Heart left ventricle (tissue), 16 donors: ENCODE measurements around the gene TSPYL2. TPM values are rescaled to one million over a fixed set of nuclear protein-coding genes. Genes with fewer than 3 reads are reported as not detected.
A peak's percentile ranks its signal among the peaks of the same experiment; 100 is the strongest.

ENCODE experiments used
- ATAC-seq, 4 donors: fragments of 200-7000 bp; cut with Tn5 transposase; one replicate each; pipeline ENCODE4 v1.9.1; 2020 to 2022; ENCODE audit warnings: moderate library complexity in 4 of 4, mild to moderate bottlenecking in 3 of 4, moderate number of reproducible peaks in 1 of 4
- DNase-seq, 5 donors: peaks; one replicate each; pipeline ENCODE4 v3.0.0-alpha.2; 2020
- H3K27ac ChIP-seq, 12 donors: fragments of 200-600 bp; sonication (generic) in 4 of 12; one replicate each; pipeline versions ENCODE4 v1.5.0 to v1.8.0; 2016 to 2022; ENCODE audit warnings: mild to moderate bottlenecking in 2 of 12
- H3K27me3 ChIP-seq, 9 donors: fragments of 200-600 bp; sonication (generic) in 2 of 9; one replicate each; pipeline versions ENCODE4 v1.5.1 to v1.8.0; 2016 to 2022; ENCODE audit warnings: mild to moderate bottlenecking in 3 of 9
- H3K36me3 ChIP-seq, 9 donors: fragments of 200-600 bp; sonication (generic) in 2 of 9; one replicate each; pipeline versions ENCODE4 v1.5.0 to v1.8.0; 2018 to 2022; ENCODE audit warnings: mild to moderate bottlenecking in 2 of 9
- H3K4me1 ChIP-seq, 12 donors: fragments of 200-600 bp; sonication (generic) in 4 of 12; one replicate each; pipeline versions ENCODE4 v1.5.0 to v1.8.0; 2016 to 2022; ENCODE audit warnings: mild to moderate bottlenecking in 3 of 12
- H3K4me3 ChIP-seq, 12 donors: fragments of 200-600 bp; sonication (generic) in 4 of 12; one replicate each; pipeline versions ENCODE4 v1.5.0 to v1.8.0; 2017 to 2022; ENCODE audit warnings: mild to moderate bottlenecking in 9 of 12, moderate library complexity in 4 of 12
- H3K9me3 ChIP-seq, 12 donors: fragments of 200-600 bp; sonication (generic) in 4 of 12; one replicate each; pipeline versions ENCODE4 v1.5.0 to v1.8.0; 2016 to 2022; ENCODE audit warnings: mild to moderate bottlenecking in 1 of 12
- CTCF ChIP-seq, 12 donors: fragments of 200-600 bp; sonication (generic) in 4 of 12; IDR thresholded peaks; one replicate each; pipeline versions ENCODE4 v1.5.0 to v1.8.0; 2018 to 2022; ENCODE audit warnings: antibody characterized with exemption in 12 of 12, mild to moderate bottlenecking in 5 of 12
- POLR2A ChIP-seq, 2 donors: fragments of 450-650 bp; IDR thresholded peaks; one replicate each; pipeline ENCODE4 v1.6.1; 2017; ENCODE audit warnings: antibody characterized with exemption in 2 of 2, mild to moderate bottlenecking in 2 of 2, moderate library complexity in 2 of 2
- WGBS, 4 donors: extraction: QIAGEN DNeasy Blood & Tissue Kit in 2 of 4; methylation state at CpG; one replicate each; pipeline versions ENCODE4 v1.1.5 to v1.1.7; 2013 to 2018; 5-methylcytosine and 5-hydroxymethylcytosine counted together
- intact Hi-C, 10 donors: fragments of 100-400 bp; cut with DNase I; formaldehyde crosslinking; loops; one replicate each; pipeline versions ENCODE4 v1.11.1 to v1.14.2; 2022
- polyA plus RNA-seq, 2 donors: library from polyadenylated mRNA; stranded (reverse); fragments of 200-250 nt; gene quantifications; one replicate each; pipeline ENCODE4 v1.2.3, GENCODE V29; 2013
- total RNA-seq, 9 donors: library from RNA; depleted of rRNA in 2 of 9; stranded (reverse); fragments of >200 nt in 2 of 9; fragmentation: NEBNext Ultra II Directional in 3 of 9; extraction: Animal tissue kit (Norgen Biotek cat#: 25700) in 3 of 9; gene quantifications; one replicate each; pipeline versions ENCODE4 v1.1.0 to v1.2.4, GENCODE V29; 2016 to 2023
- donor health status: ischemic (EF 13 %, LVEDD 7.1; RV severe dilation, severe dysfunction).
- donor health status: healthy with polysubstance abuse.
- donor health status: DM: no; HTN: yes; CAD: no.
- donor health status: DM: no; HTN: no; CAD: no.
- donor health status: ischemic (EF 25% LVEDD 6.9; RV normal size, moderate dysfunction).
- donor health status: ischemic (EF 25% LVEDD 5.7; RV mildly dilated, moderate dysfunction).
- donor health status: healthy.
- donor health status: DM: yes; HTN: yes; CAD: no.
- donor health status: ischemic (EF 35%, LVEDD 5.7; RV mildly dilated, moderate dysfunction).
- donor health status: nonischemic (EF 11% LVEDD 7.7; RV severe dilation, severe dysfunction).
- donor health status: DM: yes; HTN: yes; CAD: no.
- donor health status: PGD.
- donor health status: ischemic (EF 29% LVEDD 5.4; RV normal size, mild dysfunction).
- donor health status: nonischemic (EF 23%, LVEDD 6.1; RV moderate dilation, normal function).

TSPYL2 gene
- total and polyA plus RNA-seq, 11 donors: 17.7 to 167 (median 29.4) TPM

- H3K4me3 ChIP-seq: peak overlapping the region in 10 of 12 donors; percentile 29 to 55 (median 42)
- ATAC-seq: peak; percentile 87 to 93 (median 91)
- WGBS, 4 donors: 1 to 14% (median 5%) methylated on average over 31 of the region's 31 CpGs
- H3K4me1 ChIP-seq: peaks cover 0 to 3% (median 0%) of the 10 kb centered on the region in 12 donors
- peak; percentile 35 to 76 (median 69) for DNase-seq
- H3K36me3 ChIP-seq: no peaks in the 10 kb centered on the region
- TF ChIP-seq CTCF (IDR thresholded peaks at IDR 0.05): peak; percentile 48 to 75 (median 62)
- no peak for TF ChIP-seq POLR2A (IDR thresholded peaks at IDR 0.05)
- no peaks in the 10 kb centered on the region for H3K9me3 ChIP-seq
- H3K27me3 ChIP-seq: peaks cover 0 to 11% (median 0%) of the 10 kb centered on the region in 9 donors
- intact Hi-C loops: loop anchor here in 7 of 10 donors (1.0 to 2.0 kb wide), 4 partner anchors 18 to 21 kb away; no protein-coding TSS in a partner anchor
- H3K27ac ChIP-seq: peak overlapping the region in 2 of 12 donors; percentile 63 to 79
These were observed 10.4 kb upstream of the TSPYL2 start for GRCh38 chrX:53071604-53072417.

DNA sequence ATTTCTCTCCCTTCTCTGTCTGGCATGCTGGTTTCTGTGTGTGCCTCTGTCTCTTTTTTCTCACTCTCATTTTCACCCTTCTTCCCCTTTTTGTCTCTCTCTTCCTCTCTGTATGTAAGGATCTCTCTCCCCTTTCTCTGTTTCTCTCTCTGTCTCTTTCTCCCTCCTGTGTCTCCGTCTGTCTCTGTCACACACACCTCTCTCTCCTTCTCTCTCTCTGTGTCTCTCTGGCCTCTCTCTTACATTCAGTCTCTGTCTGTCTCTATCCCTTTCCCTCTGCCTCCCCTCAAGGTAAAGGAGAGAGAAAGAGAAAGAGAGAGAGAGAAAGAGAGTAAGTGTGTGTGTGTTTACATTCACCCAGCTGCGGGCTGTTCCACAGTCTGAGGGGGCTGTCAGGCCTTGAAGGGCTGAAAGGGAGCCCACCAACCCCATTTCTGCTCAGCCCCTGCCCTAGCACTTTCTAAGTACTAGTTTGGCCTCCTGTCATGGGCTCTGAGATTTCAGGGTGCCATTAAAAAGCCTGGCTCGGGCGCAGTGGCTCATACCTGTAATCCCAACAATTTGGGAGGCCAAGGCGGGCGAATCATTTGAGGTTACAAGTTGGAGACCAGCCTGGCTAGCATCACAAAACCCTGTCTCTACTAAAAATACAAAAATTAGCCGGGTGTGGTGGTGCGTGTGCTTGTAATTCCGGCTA, 9.6 kb upstream of the TSPYL2 start:
- ATAC-seq (peak in 1 of 4 donors; percentile 15), DNase-seq (no peak)
- TF ChIP-seq CTCF (IDR thresholded peaks at IDR 0.05): no peak
- no peak for TF ChIP-seq POLR2A (IDR thresholded peaks at IDR 0.05)
- Histone ChIP-seq H3K4me1 (peaks cover 0 to 3% (median 0%) of the 10 kb centered on the region in 12 donors), H3K4me3 (peak overlapping the region in 3 of 12 donors; percentile 7 to 48 (median 44)), H3K27me3 (peaks cover 0 to 11% (median 0%) of the 10 kb centered on the region in 9 donors), H3K27ac (peak overlapping the region in 4 of 12 donors; percentile 13 to 79 (median 53)), H3K36me3 (no peaks in the 10 kb centered on the region), H3K9me3 (no peaks in the 10 kb centered on the region)
- 71 to 74% (median 73%) methylated on average over 9 of the region's 9 CpGs for WGBS, 4 donors
- intact Hi-C loops: loop anchor here in 1 of 10 donors (2.0 kb wide), 1 partner anchor 20 kb away; no protein-coding TSS in a partner anchor

GRCh38 chrX:53073115-53073586, 9.0 kb upstream of the TSPYL2 start:
- H3K4me3 ChIP-seq: no peak overlapping the region
- peak overlapping the region in 2 of 12 donors; percentile 63 to 79 for H3K27ac ChIP-seq
- H3K4me1 ChIP-seq: peaks cover 0 to 3% (median 0%) of the 10 kb centered on the region in 12 donors
- TF ChIP-seq CTCF (IDR thresholded peaks at IDR 0.05) (no peak), POLR2A (IDR thresholded peaks at IDR 0.05) (no peak)
- ATAC-seq: no peak
- intact Hi-C loops: loop anchor here in 1 of 10 donors (2.0 kb wide), 1 partner anchor 20 kb away; no protein-coding TSS in a partner anchor
- H3K9me3 ChIP-seq: no peaks in the 10 kb centered on the region
- H3K27me3 ChIP-seq: peaks cover 0 to 11% (median 0%) of the 10 kb centered on the region in 9 donors
- H3K36me3 ChIP-seq: no peaks in the 10 kb centered on the region
- 49 to 70% (median 68%) methylated on average over 6 of the region's 6 CpGs for WGBS, 4 donors
- no peak for DNase-seq
